Ishikawa (cell line): ENCODE data around the gene CD164.

ENCODE experiments used
- CEBPB ChIP-seq: IDR thresholded peaks from 2 replicates; pipeline ENCODE4 v1.6.1; 2012
- CREB1 ChIP-seq: IDR thresholded peaks from 2 replicates; pipeline ENCODE4 v1.6.1; 2012; ENCODE audit warnings: low read depth
- EGR1 ChIP-seq: IDR thresholded peaks from 2 replicates; pipeline ENCODE4 v1.6.1; 2012
- EP300 ChIP-seq: IDR thresholded peaks from 2 replicates; pipeline ENCODE4 v1.6.1; 2012; ENCODE audit warnings: borderline replicate concordance
- FOXM1 ChIP-seq: IDR thresholded peaks from 2 replicates; pipeline ENCODE4 v1.6.1; 2012; ENCODE audit warnings: low read depth, borderline replicate concordance
- NFIC ChIP-seq: IDR thresholded peaks from 2 replicates; pipeline ENCODE4 v1.6.1; 2012
- RAD21 ChIP-seq: IDR thresholded peaks from 2 replicates; pipeline ENCODE4 v1.6.1; 2012; ENCODE audit warnings: low read depth
- TAF1 ChIP-seq: IDR thresholded peaks from 2 replicates; pipeline ENCODE4 v1.6.1; 2012; ENCODE audit warnings: low read depth, mild to moderate bottlenecking
- TCF12 ChIP-seq: IDR thresholded peaks from 2 replicates; pipeline ENCODE4 v1.6.1; 2012; ENCODE audit warnings: low read depth
- TEAD4 ChIP-seq: IDR thresholded peaks from 2 replicates; pipeline ENCODE4 v1.6.1; 2012
- YY1 ChIP-seq: IDR thresholded peaks from 2 replicates; pipeline ENCODE4 v1.6.1; 2012; ENCODE audit warnings: low read depth
- ZBTB7A ChIP-seq: IDR thresholded peaks from 2 replicates; pipeline ENCODE4 v1.6.1; 2012; ENCODE audit warnings: low read depth
- TF ChIP-seq, protein P1 (sequence below): IDR thresholded peaks from 2 replicates; pipeline ENCODE4 v1.6.1; 2012; ENCODE audit warnings: low read depth, mild to moderate bottlenecking
- TF ChIP-seq, protein P2 (sequence below): IDR thresholded peaks from 2 replicates; pipeline ENCODE4 v1.6.1; 2012
- TF ChIP-seq, protein P3 (sequence below): IDR thresholded peaks from 2 replicates; pipeline ENCODE4 v1.6.1; 2012

CD164 gene

DNA sequence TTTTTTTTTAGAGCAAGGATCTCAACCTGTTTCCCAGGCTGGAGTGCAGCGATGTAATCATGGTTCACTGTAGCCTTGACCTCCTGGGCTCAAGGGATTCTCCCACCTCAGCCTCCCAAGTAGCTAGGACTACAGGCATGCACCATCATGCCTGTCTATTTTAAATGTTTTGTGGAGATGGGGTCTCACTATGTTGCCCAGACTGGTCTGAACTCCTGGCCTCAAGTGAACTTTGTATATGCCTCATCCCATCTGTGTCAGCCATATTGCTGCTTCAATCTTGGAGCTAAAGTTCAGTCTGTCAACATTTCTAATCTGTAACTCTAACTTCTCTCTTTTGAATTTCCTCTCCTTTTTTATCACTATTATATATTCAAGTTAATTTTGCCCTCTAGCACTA lies 54.3 kb downstream of the CD164 start:
- no peak for TF ChIP-seq TCF12
- TF ChIP-seq, protein P1, sequence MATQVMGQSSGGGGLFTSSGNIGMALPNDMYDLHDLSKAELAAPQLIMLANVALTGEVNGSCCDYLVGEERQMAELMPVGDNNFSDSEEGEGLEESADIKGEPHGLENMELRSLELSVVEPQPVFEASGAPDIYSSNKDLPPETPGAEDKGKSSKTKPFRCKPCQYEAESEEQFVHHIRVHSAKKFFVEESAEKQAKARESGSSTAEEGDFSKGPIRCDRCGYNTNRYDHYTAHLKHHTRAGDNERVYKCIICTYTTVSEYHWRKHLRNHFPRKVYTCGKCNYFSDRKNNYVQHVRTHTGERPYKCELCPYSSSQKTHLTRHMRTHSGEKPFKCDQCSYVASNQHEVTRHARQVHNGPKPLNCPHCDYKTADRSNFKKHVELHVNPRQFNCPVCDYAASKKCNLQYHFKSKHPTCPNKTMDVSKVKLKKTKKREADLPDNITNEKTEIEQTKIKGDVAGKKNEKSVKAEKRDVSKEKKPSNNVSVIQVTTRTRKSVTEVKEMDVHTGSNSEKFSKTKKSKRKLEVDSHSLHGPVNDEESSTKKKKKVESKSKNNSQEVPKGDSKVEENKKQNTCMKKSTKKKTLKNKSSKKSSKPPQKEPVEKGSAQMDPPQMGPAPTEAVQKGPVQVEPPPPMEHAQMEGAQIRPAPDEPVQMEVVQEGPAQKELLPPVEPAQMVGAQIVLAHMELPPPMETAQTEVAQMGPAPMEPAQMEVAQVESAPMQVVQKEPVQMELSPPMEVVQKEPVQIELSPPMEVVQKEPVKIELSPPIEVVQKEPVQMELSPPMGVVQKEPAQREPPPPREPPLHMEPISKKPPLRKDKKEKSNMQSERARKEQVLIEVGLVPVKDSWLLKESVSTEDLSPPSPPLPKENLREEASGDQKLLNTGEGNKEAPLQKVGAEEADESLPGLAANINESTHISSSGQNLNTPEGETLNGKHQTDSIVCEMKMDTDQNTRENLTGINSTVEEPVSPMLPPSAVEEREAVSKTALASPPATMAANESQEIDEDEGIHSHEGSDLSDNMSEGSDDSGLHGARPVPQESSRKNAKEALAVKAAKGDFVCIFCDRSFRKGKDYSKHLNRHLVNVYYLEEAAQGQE, result no peak
- no peak for TF ChIP-seq FOXM1
- no peak for TF ChIP-seq RAD21
- TF ChIP-seq, protein P2, sequence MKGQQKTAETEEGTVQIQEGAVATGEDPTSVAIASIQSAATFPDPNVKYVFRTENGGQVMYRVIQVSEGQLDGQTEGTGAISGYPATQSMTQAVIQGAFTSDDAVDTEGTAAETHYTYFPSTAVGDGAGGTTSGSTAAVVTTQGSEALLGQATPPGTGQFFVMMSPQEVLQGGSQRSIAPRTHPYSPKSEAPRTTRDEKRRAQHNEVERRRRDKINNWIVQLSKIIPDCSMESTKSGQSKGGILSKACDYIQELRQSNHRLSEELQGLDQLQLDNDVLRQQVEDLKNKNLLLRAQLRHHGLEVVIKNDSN, result no peak
- TF ChIP-seq NFIC, result no peak
- no peak for TF ChIP-seq TEAD4
- no peak for TF ChIP-seq EP300

DNA sequence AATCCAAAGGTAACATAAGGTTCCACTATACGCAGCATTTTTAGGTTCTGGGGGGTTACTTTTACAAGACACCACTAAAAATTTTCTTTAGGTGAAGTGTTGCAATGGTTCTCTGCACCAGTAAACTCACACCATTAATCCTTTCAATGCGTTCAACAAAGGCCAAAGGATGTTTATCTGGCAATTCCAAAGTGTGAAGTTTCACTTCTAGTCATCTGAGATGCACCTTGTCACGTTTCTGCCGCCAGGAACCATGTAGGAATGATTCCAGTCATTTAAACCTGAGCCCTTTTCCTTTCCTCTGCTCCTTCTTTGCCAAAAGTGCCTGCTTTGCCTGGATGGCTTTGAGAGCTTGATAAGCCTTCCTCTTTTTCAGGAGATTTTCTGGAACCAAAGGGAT lies 54.8 kb downstream of the CD164 start:
- TF ChIP-seq CEBPB (no peak), FOXM1 (no peak), CREB1 (no peak), TEAD4 (no peak), EP300 (no peak), YY1 (no peak), ZBTB7A (no peak), RAD21 (no peak)
- TF ChIP-seq, protein P2, result no peak
- TF ChIP-seq, protein P3, sequence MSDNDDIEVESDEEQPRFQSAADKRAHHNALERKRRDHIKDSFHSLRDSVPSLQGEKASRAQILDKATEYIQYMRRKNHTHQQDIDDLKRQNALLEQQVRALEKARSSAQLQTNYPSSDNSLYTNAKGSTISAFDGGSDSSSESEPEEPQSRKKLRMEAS, result no peak

DNA sequence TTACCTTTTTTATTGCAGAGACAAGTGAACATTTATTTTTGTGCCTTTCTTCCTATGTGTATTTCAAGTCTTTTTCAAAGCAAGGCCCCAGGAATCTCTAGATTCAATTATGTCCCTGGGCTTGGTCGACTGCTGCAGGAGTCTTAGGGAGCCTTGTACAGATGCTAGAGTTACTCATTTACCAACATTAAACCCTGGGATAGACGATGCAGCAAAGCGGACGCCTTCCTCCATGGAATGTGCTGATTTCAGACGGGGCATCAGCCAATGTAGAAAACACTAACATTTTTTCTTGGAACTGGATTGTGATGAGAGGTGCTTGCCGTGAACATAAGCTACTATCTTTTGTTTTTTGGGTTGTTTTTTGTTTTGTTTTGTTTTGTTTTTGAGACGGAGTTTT lies 55.9 kb downstream of the CD164 start:
- TF ChIP-seq ZBTB7A (no peak), NFIC (no peak), TAF1 (no peak), EGR1 (no peak), FOXM1 (no peak), EP300 (no peak), YY1 (no peak), TEAD4 (no peak)
- TF ChIP-seq, protein P3, result no peak
- TF ChIP-seq, protein P2, result no peak

DNA sequence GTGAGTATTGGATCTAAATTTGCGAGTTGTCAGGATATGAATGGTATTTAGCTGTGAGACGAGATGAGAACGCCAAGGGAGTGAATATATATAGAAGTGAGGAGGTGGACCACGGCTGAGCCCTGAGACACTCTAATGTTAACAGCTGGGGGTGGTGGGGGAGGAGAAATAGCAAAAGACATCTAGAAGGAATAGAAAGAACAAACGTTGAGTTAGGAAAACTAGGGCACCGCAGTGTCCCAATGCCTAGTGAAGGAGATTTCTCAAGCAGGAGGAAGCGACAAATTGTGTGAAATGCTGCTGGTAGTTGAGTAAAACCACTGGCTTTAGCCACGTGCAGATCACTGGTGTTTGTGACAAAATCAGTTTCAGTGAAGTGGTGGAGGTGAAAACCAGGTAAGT lies 56.9 kb downstream of the CD164 start:
- TF ChIP-seq, protein P3, result no peak
- TF ChIP-seq NFIC (no peak), EGR1 (no peak), YY1 (no peak), CREB1 (no peak), TCF12 (no peak), TAF1 (no peak), TEAD4 (no peak), FOXM1 (no peak), ZBTB7A (no peak), CEBPB (no peak), RAD21 (no peak)
- TF ChIP-seq, protein P2, result no peak
- TF ChIP-seq, protein P1, result no peak

DNA sequence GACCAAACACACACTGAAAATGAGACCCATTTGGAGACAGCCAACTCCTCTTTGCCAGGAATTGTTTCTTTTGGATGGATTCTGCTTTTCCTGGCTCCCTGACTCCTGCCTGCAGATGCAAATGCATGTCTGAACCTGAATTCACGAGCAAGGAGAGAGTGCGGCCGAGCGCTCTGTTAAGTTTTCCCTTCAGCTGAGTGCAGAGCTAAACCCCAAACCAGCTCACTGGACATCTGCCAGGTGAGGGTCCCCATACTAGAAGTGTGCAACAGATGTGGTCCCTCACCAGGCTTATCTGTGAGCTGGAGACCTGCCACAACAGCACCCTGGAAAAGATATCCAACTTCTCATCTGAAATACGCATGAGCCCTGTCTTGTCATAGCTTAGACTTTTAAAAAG lies 59.0 kb downstream of the CD164 start:
- TF ChIP-seq, protein P1, result no peak
- TF ChIP-seq TEAD4, result no peak
- no peak for TF ChIP-seq YY1
- TF ChIP-seq NFIC, result no peak
- TF ChIP-seq EP300, result no peak
- TF ChIP-seq, protein P2, result no peak
- TF ChIP-seq TCF12, result no peak
- no peak for TF ChIP-seq ZBTB7A
- no peak for TF ChIP-seq FOXM1
- TF ChIP-seq, protein P3, result no peak
- TF ChIP-seq CREB1, result no peak
- TF ChIP-seq RAD21, result no peak
- TF ChIP-seq CEBPB, result no peak
- TF ChIP-seq TAF1, result no peak
- TF ChIP-seq EGR1, result no peak
